Stomach (tissue), 9 donors: Measurements from ENCODE around the gene PDF. TPM values are rescaled to one million over a fixed set of nuclear protein-coding genes. Genes with fewer than 3 reads are reported as not detected.

Experiments
- DNase-seq, 2 donors: peaks; one replicate each; pipeline versions ENCODE4 v3.0.0 to v3.0.0-alpha.2; 2013 to 2019
- H3K27ac ChIP-seq, 5 donors: fragments of 200-600 bp in 4 of 5; sonication (generic) in 4 of 5; one replicate each; pipeline ENCODE4 v1.5.1; 2013 to 2019; ENCODE audit warnings: mild to moderate bottlenecking in 1 of 5, moderate library complexity in 1 of 5
- H3K27me3 ChIP-seq, 3 donors: fragments of 200-600 bp; sonication (generic); one replicate each; pipeline ENCODE4 v1.5.1; 2017 to 2019; ENCODE audit warnings: mixed run types in 1 of 3
- H3K36me3 ChIP-seq, 4 donors: fragments of 200-600 bp; sonication (generic); 1 replicate in 3 of 4; 2 replicates in 1 of 4; pipeline ENCODE4 v1.5.1; 2016 to 2019
- H3K4me1 ChIP-seq, 4 donors: fragments of 200-600 bp; sonication (generic); one replicate each; pipeline ENCODE4 v1.5.1; 2016 to 2019
- H3K4me3 ChIP-seq, 4 donors: fragments of 200-600 bp; sonication (generic) in 3 of 4; one replicate each; pipeline ENCODE4 v1.5.1; 2016 to 2019; ENCODE audit warnings: mild to moderate bottlenecking in 1 of 4
- H3K9me3 ChIP-seq, 4 donors: fragments of 200-600 bp; sonication (generic); one replicate each; pipeline ENCODE4 v1.5.1; 2016 to 2019
- CTCF ChIP-seq, 7 experiments: fragments of 450-650 bp in 4 of 7; fragments of 200-600 bp in 3 of 7; sonication (generic) in 3 of 7; IDR thresholded peaks; one replicate each; pipeline ENCODE4 v1.5.1; 2016 to 2019; ENCODE audit warnings: antibody characterized with exemption in 7 of 7, control low read depth in 2 of 7, mild to moderate bottlenecking in 1 of 7
- EP300 ChIP-seq: sonication (generic); formaldehyde crosslinking; IDR thresholded peaks from one replicate; pipeline ENCODE4 v1.6.1; 2017; ENCODE audit warnings: antibody characterized with exemption
- POLR2A ChIP-seq, 4 donors: fragments of 450-650 bp; IDR thresholded peaks; one replicate each; pipeline ENCODE4 v1.6.1; 2016; ENCODE audit warnings: antibody characterized with exemption in 4 of 4, control low read depth in 2 of 4, mild to moderate bottlenecking in 1 of 4, moderate library complexity in 1 of 4
- POLR2AphosphoS5 ChIP-seq, 3 donors: sonication (generic); formaldehyde crosslinking; IDR thresholded peaks; one replicate each; pipeline ENCODE4 v1.6.1; 2016; ENCODE audit warnings: antibody characterized with exemption in 3 of 3
- WGBS, 5 donors: extraction: QIAGEN DNeasy Blood & Tissue Kit in 3 of 5; methylation state at CpG; one replicate each; pipeline versions ENCODE4 v1.1.5 to v1.1.7; 2013 to 2018; 5-methylcytosine and 5-hydroxymethylcytosine counted together
- intact Hi-C: fragments of 100-400 bp; cut with DNase I; formaldehyde crosslinking; loops from one replicate; pipeline ENCODE4 v1.15.1; 2023; ENCODE audit warnings: low total_unique reads
- polyA plus RNA-seq, 3 donors: library from polyadenylated mRNA; stranded (reverse); fragments of 200-250 nt; gene quantifications; one replicate each; pipeline ENCODE4 v1.2.3, GENCODE V29; 2013
- total RNA-seq, 5 donors: library from RNA; depleted of rRNA; stranded (reverse); fragments of >200 nt; gene quantifications; one replicate each; pipeline versions ENCODE4 v1.1.0 to v1.2.3, GENCODE V29; 2014 to 2016
- donor health status: healthy with polysubstance abuse.
- donor health status: Bipolar disorder and iron deficiency.
- donor health status: healthy.

The PDF gene
- total and polyA plus RNA-seq, 8 donors, result 1.7 to 131 (median 7.9) TPM; not detected in 1

GRCh38 chr16:69346683-69347082 is 16.3 kb upstream of the PDF start:
- TF ChIP-seq CTCF (IDR thresholded peaks at IDR 0.05) (no peak), POLR2AphosphoS5 (IDR thresholded peaks at IDR 0.05) (no peak), EP300 (no peak), POLR2A (IDR thresholded peaks at IDR 0.05) (no peak)
- DNase-seq, result no peak
- intact Hi-C loops, result no loop called here
- Histone ChIP-seq H3K4me1 (peaks cover 0 to 39% (median 17%) of the 10 kb centered on the region in 4 donors), H3K27me3 (no peaks in the 10 kb centered on the region), H3K27ac (no peak overlapping the region), H3K4me3 (no peak overlapping the region), H3K9me3 (no peaks in the 10 kb centered on the region), H3K36me3 (peaks cover 9 to 62% (median 54%) of the 10 kb centered on the region in 4 donors)
- WGBS, 5 donors, result 85 to 89% (median 88%) methylated on average over 6 of the region's 6 CpGs

- Histone ChIP-seq H3K4me1 (peaks cover 2 to 39% (median 20%) of the 10 kb centered on the region in 4 donors), H3K9me3 (no peaks in the 10 kb centered on the region), H3K27ac (no peak overlapping the region), H3K36me3 (peaks cover 9 to 66% (median 57%) of the 10 kb centered on the region in 4 donors), H3K27me3 (no peaks in the 10 kb centered on the region), H3K4me3 (no peak overlapping the region)
- TF ChIP-seq EP300, result no peak
- TF ChIP-seq POLR2A (IDR thresholded peaks at IDR 0.05), result no peak
- no peak for TF ChIP-seq CTCF (IDR thresholded peaks at IDR 0.05)
- no peak for TF ChIP-seq POLR2AphosphoS5 (IDR thresholded peaks at IDR 0.05)
- no peak for DNase-seq
- intact Hi-C loops, result no loop called here
- WGBS, 5 donors, result 69 to 80% (median 71%) methylated on average over 4 of the region's 4 CpGs
These were observed 15.5 kb upstream of the PDF start for GRCh38 chr16:69345923-69346322.

GRCh38 chr16:69344171-69344570 is 13.8 kb upstream of the PDF start:
- Histone ChIP-seq H3K4me1 (peaks cover 10 to 35% (median 20%) of the 10 kb centered on the region in 4 donors), H3K9me3 (no peaks in the 10 kb centered on the region), H3K4me3 (no peak overlapping the region), H3K27me3 (no peaks in the 10 kb centered on the region), H3K27ac (no peak overlapping the region), H3K36me3 (peaks cover 9 to 56% (median 47%) of the 10 kb centered on the region in 4 donors)
- TF ChIP-seq POLR2AphosphoS5 (IDR thresholded peaks at IDR 0.05) (no peak), POLR2A (IDR thresholded peaks at IDR 0.05) (no peak), CTCF (IDR thresholded peaks at IDR 0.05) (no peak)
- DNase-seq, result no peak
- intact Hi-C loops, result no loop called here
- 86 to 96% (median 92%) methylated on average over 5 of the region's 5 CpGs for WGBS, 5 donors

GRCh38 chr16:69340095-69340644 is 9.8 kb upstream of the PDF start:
- peak overlapping the region; percentile 80 to 93 (median 90) for H3K27ac ChIP-seq
- peak in 1 of 2 donors; percentile 21 for DNase-seq
- H3K36me3 ChIP-seq, result peaks cover 10 to 59% (median 54%) of the 10 kb centered on the region in 4 donors
- TF ChIP-seq EP300 (no peak), CTCF (IDR thresholded peaks at IDR 0.05) (no peak), POLR2A (IDR thresholded peaks at IDR 0.05) (no peak), POLR2AphosphoS5 (IDR thresholded peaks at IDR 0.05) (no peak)
- peak overlapping the region; percentile 69 to 98 (median 82) for H3K4me3 ChIP-seq
- peaks cover 21 to 50% (median 37%) of the 10 kb centered on the region in 4 donors for H3K4me1 ChIP-seq
- H3K9me3 ChIP-seq, result no peaks in the 10 kb centered on the region
- no peaks in the 10 kb centered on the region for H3K27me3 ChIP-seq
- intact Hi-C loops, result no loop called here
- WGBS, 5 donors, result 5 to 8% (median 6%) methylated on average over 14 to 16 of the region's 16 CpGs
